Left ventricle myocardium superior (tissue), 1 donor: ENCODE measurements around the gene TRIM34. TPM values are rescaled to one million over a fixed set of nuclear protein-coding genes. Genes with fewer than 3 reads are reported as not detected.
A peak's percentile ranks its signal among the peaks of the same experiment; 100 is the strongest.
"Not testable (repeated sequence)": the region's sequence is repeated elsewhere in the genome, so short reads cannot be mapped to it uniquely, and the experiment has no call there.

ENCODE experiments used
- ATAC-seq: fragments of 200-7000 bp; cut with Tn5 transposase; one replicate; pipeline ENCODE4 v1.9.1; 2020; ENCODE audit warnings: mild to moderate bottlenecking, moderate library complexity
- DNase-seq: peaks from one replicate; pipeline ENCODE4 v3.0.0-alpha.2; 2020
- intact Hi-C: fragments of 100-400 bp; cut with micrococcal nuclease; formaldehyde crosslinking; loops from one replicate; pipeline ENCODE4 v1.11.0; 2022
- long read RNA-seq: library from polyadenylated mRNA; unstranded; transcript quantifications from one replicate; pipeline ENCODE4 v2.0.0, GENCODE V29; 2021
- total RNA-seq: library from RNA; stranded (reverse); fragmentation: NEBNext Ultra II Directional; extraction: Animal tissue kit (Norgen Biotek cat#: 25700); gene quantifications from one replicate; pipeline ENCODE4 v1.2.1, GENCODE V29; 2021
- donor health status: DM: no; HTN: yes; CAD: no; lungs with severe emphysema.

The TRIM34 gene, protein sequence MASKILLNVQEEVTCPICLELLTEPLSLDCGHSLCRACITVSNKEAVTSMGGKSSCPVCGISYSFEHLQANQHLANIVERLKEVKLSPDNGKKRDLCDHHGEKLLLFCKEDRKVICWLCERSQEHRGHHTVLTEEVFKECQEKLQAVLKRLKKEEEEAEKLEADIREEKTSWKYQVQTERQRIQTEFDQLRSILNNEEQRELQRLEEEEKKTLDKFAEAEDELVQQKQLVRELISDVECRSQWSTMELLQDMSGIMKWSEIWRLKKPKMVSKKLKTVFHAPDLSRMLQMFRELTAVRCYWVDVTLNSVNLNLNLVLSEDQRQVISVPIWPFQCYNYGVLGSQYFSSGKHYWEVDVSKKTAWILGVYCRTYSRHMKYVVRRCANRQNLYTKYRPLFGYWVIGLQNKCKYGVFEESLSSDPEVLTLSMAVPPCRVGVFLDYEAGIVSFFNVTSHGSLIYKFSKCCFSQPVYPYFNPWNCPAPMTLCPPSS
- 1.6 TPM for total RNA-seq
- long read RNA-seq, partial matches to known transcripts = 0 of 1 reads
- long read RNA-seq, other reads (novel, unspliced or antisense) = 0 of 1 reads

DNA sequence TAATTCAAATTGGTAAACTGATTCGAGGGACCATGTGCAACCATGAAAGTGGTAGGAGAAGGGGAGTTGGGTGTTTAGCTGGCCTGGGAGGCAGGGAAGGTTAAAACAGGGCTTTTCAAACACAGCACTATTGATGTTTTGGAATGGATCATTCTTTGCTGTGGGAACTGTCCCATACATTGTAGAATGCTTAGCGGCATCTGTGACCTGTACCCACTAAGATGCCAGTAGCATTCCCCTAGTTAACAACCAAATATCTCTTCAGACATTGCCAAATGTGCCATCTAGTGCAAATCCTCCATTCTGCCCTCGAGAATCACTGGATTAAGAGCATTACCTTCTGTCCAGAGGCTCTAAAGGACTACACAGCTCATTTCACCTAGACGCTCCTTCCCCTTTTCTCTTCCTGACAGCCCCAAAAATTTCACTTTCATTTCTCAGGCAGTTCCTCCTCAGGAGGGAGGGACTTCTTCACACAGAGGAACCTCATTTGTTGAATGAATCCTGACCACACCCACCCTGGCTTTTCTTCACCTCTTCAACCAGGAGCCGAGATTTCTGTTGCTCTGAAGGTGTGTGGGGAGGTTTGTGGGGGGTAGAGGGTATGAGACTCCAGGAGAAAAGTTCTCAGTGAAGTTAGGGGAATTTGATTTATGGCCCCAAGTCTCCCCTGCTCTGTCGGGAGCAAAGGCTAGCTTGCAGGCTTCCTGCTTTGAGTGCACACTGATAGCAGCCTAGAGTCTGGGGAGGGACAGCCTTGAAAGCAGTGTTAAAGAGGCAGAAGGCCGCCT lies at the start of gene TRIM34:
Gene TRIM34 (plus strand): TSS at position 513 of the 791 bp plus-strand sequence. CDS start 7,331 bp downstream, outside the sequence.
- DNase-seq = no peak
- peak; percentile 97 for ATAC-seq
- intact Hi-C loops = no loop called here

DNA sequence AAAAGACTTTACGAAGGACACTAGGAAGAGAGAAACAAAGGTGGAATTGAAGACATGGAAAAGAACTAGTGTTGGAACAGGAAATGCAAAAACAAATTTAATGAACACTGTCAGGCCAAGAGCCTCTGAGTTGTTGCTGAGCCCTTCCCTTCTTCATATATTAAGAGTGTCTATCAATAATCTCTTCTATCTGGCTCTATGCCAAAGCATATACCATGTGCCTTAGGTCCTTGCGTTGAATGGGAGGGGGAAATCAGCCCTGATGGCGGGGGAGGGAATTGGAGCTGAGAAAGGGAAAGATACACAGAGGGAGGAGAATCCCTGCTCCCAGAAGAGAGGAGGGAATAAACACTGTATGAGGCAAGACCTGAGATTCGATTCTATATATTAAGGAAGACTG lies 49.6 kb upstream of the TRIM34 start:
- no peak for DNase-seq
- ATAC-seq = no peak
- intact Hi-C loops = no loop called here

DNA sequence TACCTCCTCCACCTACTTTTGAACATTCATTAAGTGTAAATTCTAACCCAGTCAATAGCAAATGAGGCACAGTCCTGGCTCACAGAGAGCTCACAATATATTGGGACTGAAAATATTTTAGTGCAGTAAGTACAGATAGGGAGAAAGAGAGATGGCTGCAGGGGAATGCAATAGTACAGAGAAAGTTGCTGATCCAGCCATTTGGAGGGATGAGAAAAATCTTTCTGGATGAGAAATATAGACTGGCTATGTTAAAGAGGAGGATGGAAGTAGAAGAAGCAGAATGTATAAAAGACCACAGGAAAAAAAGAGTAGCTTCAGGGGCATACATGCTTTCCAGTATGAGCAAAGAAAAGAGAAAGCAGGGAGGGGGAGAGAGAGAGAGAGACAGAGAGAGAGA lies 47.7 kb upstream of the TRIM34 start:
- intact Hi-C loops = no loop called here
- DNase-seq = no peak
- no peak for ATAC-seq

DNA sequence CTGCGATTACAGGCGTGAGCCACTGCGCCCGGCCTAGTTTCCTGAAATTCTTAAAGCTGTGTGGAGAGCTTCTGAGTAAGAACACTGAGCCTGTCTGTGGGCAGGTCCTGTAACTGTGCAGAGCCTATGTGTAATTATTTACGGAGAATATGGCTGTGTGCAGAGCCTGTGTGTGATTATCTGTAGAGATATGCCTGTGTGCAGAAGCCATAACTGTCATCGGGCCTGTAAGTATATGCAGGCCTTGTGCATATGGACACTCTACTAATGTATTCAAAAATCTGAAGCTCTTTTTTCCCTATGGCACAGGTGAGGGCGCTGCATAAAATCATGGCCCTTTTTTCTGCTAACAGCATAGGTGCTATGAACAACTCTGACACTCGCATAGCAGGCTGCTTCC lies 44.2 kb upstream of the TRIM34 start, which contains the start of gene OR52B6:
Gene OR52B6 (plus strand): TSS at position 301 of the 400 bp plus-strand sequence. CDS start 0 bp downstream, at position 301.
- no peak for DNase-seq
- intact Hi-C loops = no loop called here
- ATAC-seq = no peak

DNA sequence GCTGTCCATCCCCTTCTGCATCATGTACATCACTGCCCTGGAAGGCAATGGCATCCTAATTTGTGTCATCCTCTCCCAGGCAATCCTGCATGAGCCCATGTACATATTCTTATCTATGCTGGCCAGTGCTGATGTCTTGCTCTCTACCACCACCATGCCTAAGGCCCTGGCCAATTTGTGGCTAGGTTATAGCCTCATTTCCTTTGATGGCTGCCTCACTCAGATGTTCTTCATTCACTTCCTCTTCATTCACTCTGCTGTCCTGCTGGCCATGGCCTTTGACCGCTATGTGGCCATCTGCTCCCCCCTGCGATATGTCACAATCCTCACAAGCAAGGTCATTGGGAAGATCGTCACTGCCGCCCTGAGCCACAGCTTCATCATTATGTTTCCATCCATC lies 43.8 kb upstream of the TRIM34 start:
- DNase-seq (no peak), ATAC-seq (no peak)
- intact Hi-C loops = no loop called here

DNA sequence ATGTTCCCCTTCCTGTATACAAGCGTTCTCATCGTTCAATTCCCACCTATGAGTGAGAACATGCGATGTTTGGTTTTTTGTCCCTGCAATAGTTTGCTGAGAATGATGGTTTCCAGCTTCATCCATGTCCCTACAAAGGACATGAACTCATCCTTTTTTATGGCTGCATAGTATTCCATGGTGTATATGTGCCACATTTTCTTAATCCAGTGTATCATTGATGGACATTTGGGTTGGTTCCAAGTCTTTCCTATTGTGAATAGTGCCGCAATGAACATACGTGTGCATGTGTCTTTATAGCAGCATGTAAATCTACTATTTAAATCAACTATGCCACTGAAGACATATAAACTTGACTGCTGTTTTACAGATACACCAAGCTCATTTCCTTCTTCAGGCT lies 40.3 kb upstream of the TRIM34 start:
- ATAC-seq, DNase-seq, intact Hi-C loops: not testable (repeated sequence)

DNA sequence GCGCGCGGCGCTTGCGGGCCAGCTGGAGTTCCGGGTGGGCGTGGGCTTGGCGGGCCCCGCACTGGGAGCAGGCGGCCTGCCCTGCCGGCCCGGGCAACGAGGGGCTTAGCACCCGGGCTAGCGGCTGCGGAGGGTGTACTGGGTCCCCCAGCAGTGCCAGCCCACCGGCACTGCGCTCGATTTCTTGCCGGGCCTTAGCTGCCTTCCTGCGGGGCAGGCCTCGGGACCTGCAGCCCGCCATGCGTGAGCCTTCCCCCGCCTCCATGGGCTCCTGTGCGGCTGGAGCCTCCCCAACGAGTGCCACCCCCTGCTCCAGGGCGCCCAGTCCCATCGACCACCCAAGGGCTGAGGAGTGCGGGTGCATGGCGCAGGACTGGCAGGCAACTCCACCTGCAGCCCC lies 34.9 kb upstream of the TRIM34 start:
- intact Hi-C loops, ATAC-seq, DNase-seq: not testable (repeated sequence)

DNA sequence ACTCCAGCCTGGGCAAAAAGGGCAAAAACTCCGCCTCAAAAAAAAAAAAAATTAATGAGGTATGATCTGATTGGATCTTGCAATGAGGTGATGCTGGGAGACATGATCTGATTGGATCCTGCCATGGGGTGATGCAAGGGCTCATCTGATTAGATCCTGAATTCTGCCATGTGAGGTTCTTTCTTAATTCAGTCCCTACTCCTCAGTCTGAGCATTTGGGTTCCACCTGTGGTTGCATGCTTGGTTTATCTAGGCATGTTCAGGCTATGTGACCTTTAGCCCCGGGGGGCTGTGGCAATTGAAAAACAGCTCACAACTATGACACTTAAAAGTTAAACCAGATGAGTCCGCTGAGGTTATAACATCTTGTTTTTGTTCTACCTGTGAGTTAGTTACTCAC lies 33.2 kb upstream of the TRIM34 start:
- ATAC-seq (no peak), DNase-seq (no peak)
- intact Hi-C loops = no loop called here

DNA sequence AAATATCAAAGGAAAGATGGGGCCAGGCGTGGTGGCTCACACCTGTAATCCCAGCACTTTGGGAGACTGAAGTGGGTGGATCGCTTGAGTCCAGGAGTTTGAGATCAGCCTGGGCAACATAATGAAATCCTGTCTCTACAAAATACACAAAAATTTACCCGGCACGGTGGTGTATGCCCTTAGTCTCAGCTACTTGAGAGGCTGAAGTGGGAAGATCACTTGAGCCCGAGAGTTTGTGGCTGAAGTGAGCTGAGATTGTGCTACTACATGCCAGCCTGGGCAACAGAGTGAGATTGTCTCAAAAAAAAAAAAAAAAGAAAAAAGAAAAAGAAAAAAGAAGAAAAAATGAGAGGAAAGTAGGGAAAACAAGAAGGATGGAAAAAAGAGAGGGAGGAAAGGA lies 32.2 kb upstream of the TRIM34 start:
- ATAC-seq = no peak
- intact Hi-C loops = no loop called here
- no peak for DNase-seq

DNA sequence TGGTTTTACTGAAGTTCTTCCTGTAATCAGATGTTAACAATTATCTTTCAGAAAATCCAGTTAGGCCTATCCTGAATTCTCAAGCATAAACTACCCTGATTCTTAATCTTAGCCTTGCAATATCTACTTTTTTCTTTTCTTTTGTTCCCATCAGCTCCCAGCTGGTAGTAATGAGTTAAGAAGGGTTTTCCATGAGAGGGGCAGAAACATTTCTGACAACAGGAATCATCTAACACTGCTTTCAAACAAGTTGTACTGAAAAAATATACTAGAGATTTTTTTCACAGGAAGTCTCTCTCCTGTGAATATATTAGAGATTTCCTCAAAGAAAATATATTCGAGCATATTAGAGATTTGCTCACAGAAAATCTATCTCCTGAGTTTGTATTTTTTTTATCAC lies 31.7 kb upstream of the TRIM34 start:
- intact Hi-C loops = no loop called here
- ATAC-seq = no peak
- no peak for DNase-seq

DNA sequence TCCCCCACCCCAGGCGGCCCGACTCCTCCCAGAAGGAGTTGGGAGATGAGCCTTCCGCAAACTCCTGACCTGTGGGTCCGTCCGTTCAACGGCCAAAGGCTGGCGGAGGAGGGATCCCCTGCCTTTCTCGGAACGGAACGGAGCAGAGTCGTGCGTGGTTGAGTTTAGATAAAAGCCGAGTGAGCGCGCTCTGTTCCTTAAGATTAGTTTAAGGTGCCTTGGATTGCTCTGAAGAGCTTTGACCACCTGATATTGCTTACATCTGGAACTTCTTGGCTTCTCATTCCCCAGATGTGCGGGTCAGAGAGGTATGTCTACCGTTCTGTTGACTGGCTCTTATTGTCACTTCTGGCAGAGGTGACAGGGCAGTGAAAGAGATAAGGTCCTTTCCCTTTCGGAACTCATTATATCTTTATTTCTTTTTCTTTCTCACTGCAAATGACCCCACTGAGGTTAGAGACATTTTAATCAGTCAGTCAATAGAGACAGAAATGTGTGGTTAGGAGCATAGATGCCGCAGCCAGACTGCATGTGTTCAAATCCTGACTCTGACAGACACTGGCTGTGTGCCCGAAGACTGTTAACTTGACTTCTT lies 28.1 kb upstream of the TRIM34 start, which contains the start of gene TRIM6:
Gene TRIM6 (plus strand): TSS at position 31 of the 595 bp plus-strand sequence. CDS start 261 bp downstream, at position 292.
- DNase-seq (peak; percentile 57), ATAC-seq (peak; percentile 78)
- intact Hi-C loops = no loop called here

DNA sequence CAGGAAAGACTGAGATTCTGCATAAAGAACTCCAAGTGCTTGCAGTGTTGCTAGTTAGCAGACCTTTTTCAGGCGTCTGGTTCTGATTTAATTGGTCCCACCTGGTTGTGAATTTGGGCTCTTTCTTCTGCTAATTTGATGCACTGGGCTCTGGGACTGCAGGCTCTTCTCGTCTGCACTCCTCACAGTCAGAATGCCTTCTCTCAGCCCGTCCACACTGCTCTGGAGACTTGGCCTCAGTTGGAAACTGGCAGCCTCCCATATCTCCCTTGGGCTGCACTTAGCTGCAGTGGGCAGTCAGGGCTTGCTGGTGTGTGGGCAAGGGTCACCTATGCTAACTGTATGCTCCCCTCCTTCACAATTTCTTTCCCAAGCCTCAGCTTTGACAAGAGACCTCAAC lies 26.8 kb upstream of the TRIM34 start:
- no peak for DNase-seq
- ATAC-seq = peak; percentile 56
- intact Hi-C loops = no loop called here

DNA sequence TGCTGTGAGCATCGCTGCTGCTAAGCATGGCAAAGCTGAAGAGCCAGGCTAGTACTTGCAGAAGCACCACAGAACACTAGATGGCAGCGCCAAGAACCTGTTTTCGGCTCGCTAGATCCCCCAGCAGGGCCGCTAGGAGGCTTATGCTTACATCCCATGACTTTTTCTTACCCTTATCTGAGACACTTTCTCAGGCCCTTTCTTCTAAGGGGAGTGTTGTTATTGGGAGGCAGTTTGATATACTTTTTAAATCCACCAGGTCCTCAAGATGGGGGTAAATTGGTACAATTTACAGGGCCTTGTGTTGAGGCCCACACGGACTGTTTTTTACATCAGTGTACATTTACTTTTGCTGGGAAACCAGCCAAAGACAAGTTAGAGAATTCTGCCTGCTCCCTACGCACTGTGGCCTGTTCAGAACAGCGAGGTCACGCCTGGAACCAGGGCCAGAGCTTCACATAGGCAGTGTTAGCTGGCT lies 24.4 kb upstream of the TRIM34 start:
- intact Hi-C loops = no loop called here
- DNase-seq = peak; percentile 61
- ATAC-seq = peak; percentile 82

DNA sequence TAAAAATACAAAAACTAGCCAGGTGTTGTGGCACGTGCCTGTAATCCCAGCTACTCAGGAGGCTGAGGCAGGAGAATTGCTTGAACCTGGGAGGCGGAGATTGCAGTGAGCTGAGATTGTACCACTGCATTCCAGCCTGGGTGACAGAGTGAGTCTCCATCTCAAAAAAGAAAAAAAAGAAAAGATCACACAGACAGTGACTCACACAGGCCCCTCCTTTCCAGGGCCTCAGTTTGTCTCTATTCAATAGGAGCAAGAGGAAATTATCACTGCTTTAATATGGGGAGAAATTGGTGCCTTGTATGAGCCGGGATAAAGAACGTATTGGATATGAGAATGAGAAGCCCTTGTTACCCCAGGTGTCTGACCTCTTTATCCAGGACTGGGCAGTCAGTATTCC lies 22.0 kb upstream of the TRIM34 start:
- intact Hi-C loops, ATAC-seq, DNase-seq: not testable (repeated sequence)

DNA sequence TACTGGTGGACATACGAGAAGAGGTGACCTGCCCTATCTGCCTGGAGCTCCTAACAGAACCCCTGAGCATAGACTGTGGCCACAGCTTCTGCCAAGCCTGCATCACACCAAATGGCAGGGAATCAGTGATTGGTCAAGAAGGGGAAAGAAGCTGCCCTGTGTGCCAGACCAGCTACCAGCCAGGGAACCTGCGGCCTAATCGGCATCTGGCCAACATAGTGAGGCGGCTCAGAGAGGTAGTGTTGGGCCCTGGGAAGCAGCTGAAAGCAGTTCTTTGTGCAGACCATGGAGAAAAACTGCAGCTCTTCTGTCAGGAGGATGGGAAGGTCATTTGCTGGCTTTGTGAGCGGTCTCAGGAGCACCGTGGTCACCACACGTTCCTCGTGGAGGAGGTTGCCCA lies 21.5 kb upstream of the TRIM34 start:
- ATAC-seq (no peak), DNase-seq (no peak)
- intact Hi-C loops = no loop called here

DNA sequence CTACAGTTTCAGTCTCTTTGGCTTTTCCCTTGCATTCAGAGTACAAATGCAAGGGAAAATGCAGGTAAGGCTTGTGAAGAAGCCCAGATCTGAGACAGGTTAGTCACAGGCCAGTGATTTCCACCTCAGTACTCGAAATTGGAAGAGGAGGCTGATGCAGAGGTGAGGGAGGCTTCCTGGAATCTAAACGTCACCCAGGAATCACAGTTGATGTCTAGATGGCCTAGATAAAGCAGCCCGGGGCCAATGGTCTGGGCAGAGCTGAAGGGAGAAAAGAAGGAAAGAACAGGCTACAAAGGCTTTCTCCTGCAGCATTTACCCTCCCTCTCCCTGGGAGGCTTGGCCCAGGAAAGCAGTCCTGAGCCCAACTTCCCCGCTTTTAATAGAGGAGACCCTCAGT lies 19.9 kb upstream of the TRIM34 start:
- ATAC-seq = no peak
- intact Hi-C loops = no loop called here
- DNase-seq = no peak

DNA sequence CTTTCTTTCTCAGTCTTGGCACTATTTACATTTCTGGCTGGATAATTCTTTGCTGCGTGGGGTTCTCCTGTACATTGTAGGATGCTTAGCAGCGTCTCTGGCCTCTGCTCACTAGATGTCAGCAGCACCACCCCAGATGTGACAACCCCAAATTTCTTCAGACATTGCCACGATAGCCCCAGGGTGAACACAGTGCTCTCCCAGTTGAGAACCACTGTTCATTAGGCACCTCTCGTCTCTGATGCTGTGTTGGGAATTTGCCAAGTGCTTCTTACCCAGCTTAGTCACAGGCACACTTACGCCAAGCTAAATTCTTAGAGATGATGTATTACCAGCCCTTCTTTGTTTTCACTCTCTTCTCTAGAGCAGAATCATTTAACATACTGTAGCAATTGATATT lies 19.0 kb upstream of the TRIM34 start:
- no peak for DNase-seq
- no peak for ATAC-seq
- intact Hi-C loops = no loop called here

DNA sequence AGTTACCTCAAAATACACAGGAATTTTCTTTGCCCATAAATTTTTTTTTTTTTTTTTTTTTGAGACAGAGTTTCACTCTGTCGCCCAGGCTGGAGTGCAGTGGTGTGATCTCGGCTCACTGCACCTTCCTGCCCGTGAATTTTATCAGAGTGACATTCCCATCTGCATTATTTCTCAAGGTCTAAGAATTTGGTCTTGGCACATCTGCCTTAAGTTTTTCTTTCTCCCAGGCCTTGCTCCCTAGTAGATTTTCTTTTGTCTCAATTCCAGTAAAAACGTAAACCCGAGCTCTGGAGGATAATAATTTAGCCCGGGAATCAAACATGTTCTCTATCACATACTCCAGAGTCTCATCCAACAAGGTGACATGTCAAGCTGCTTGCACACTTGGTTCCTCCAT lies 16.0 kb upstream of the TRIM34 start:
- DNase-seq (no peak), ATAC-seq (no peak)
- intact Hi-C loops = no loop called here

DNA sequence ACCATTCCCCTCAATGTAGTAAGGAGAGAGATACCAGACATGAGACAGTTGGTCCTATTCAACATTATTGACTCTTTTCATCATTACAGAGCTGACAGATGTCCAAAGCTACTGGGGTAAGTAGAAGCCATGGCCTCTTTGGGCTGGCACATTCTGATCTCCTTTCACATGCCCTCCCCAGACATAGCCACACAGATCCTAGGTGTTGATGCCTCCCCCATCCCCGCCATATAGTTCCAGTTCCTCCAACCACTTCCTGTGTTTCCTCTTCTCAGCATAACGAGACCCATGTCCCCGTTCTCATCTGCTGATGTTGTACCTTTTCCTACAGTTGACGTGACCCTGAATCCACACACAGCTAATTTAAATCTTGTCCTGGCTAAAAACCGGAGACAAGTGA lies 14.4 kb upstream of the TRIM34 start:
- intact Hi-C loops = no loop called here
- no peak for DNase-seq
- no peak for ATAC-seq
